NT2/D1 (cell line): ENCODE measurements around the gene HOXB2.

ENCODE experiments used
- SUZ12 ChIP-seq: IDR thresholded peaks from 2 replicates; pipeline ENCODE4 v1.6.1; 2011; ENCODE audit not compliant: insufficient read length, insufficient read depth; ENCODE audit errors: extremely low read depth
- YY1 ChIP-seq: IDR thresholded peaks from 2 replicates; pipeline ENCODE4 v1.6.1; 2011; ENCODE audit not compliant: insufficient read length, insufficient read depth
- ZNF274 ChIP-seq: IDR thresholded peaks from 2 replicates; pipeline ENCODE4 v1.6.1; 2011; ENCODE audit warnings: mild to moderate bottlenecking, low read depth, low read length

- TF ChIP-seq SUZ12 = no peak
- no peak for TF ChIP-seq ZNF274
- TF ChIP-seq YY1 = no peak
These were observed 23.8 kb upstream of the HOXB2 start for GRCh38 chr17:48568499-48569239.
